LoVo (cell line): Measurements from ENCODE around the gene RMND5B.

Source experiments
- DNase-seq: peaks from one replicate; pipeline ENCODE4 v3.0.0-alpha.2; 2016; ENCODE audit warnings: low spot score

RMND5B gene

DNA sequence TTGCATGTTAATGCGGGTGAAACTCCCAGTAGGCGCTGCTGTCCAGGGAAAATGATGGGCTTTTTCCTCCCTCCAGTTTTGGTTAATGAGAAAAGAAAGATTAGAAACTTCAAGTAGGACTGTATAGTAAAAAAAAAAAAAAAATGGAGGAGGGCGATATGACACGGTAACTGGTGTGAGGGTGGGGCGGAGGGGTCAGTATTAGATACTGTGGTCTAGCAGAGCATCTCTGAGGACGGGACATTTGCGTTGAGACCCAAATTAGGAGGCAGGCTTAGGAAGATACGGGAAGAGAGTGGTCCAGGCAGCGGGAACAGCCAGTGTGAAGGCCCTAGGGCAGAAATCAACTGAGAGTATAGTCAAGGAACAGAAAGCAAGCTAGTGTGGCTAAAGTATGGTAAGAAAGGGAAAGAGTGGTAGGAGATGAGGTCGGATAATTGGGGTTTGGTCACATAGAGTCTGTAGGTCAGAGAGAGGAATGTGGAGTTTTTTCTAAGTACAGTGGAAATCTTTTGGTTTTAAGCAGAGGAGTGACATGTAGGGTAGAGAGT, 707 bp downstream of the RMND5B start:
- DNase-seq = no peak

DNA sequence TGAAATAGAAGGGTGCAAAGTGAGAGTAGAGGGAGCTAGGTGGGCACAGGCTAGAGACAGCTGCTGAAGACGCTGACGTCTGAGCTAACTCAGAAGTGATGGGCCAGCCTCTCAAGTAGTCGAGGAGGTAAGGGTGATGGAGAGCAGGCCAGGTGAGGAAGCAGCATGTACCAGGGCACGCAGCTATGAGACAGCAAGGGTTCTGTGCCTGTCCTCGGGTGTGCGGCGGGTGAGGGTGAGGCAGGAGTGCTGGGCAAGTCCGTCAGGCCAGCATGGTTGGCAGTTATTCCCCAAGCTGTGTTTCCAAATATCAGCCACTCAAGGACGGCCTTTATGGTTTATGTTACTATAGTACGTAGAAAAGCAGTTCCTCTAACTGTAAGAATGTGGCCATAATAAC, 6.2 kb downstream of the RMND5B start:
- no peak for DNase-seq

DNA sequence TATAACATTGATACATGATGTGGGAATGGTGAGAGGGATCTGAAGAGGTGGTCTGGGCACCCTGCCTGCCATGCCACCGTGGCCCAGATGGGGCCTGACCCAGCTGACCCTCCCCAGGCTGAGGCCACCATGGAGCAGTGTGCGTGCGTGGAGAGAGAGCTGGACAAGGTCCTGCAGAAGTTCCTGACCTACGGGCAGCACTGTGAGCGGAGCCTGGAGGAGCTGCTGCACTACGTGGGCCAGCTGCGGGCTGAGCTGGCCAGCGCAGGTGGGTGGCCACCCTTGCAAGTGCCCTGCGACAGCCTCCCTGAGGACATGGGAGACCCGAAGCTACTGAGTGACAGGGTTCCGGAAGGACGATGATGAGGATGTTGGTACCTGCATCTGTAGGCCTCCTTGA, 7.2 kb downstream of the RMND5B start:
- DNase-seq = no peak

DNA sequence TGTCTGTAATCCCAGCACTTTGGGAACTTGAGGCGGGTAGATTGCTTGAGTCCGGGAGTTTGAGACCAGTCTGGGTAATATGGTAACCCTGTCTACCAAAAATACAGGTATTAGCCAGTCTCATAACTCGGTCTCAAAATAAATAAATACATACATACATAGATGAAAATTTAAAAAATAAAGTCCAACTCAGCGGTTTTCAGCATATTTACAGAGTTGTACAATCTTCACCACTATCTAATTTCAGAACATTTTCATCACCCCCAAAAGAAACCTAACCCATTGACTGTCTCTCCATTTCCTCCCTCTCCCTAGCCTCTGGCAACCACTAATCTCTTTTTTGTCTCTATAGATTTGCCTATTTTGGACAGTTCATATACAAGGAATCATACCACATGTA, 10.7 kb downstream of the RMND5B start:
- DNase-seq = no peak

DNA sequence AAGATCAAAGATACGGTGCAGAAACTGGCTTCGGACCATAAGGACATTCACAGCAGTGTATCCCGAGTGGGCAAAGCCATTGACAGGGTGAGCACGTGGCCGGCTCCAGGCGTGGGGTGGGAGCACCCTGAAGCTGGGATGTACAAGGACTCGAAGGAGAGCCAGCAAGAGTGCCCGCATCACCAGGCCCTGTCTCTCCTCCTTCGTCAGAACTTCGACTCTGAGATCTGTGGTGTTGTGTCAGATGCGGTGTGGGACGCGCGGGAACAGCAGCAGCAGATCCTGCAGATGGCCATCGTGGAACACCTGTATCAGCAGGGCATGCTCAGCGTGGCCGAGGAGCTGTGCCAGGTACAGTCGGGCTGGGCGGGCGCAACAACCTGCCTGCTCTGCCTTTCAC, 11.8 kb downstream of the RMND5B start:
- DNase-seq = no peak

DNA sequence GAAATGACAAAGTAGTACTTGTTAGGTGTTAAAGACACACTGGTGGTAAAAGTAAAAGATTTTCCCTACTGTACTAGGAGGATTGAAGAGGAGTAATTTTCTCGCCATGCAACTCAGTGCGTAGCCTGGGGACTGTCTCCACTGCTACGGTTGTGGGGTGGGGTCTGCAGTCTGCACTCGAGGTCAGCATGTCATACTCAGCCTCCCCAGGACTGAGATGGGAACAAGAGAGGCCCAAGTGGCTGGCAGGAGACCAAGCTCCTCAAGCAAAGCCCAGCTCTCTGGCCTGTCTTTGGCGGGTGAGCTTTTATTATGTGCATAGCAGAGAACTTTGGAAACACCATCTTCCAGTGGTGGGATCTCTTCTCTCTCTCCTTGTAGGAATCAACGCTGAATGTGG, 12.4 kb downstream of the RMND5B start:
- DNase-seq = no peak

DNA sequence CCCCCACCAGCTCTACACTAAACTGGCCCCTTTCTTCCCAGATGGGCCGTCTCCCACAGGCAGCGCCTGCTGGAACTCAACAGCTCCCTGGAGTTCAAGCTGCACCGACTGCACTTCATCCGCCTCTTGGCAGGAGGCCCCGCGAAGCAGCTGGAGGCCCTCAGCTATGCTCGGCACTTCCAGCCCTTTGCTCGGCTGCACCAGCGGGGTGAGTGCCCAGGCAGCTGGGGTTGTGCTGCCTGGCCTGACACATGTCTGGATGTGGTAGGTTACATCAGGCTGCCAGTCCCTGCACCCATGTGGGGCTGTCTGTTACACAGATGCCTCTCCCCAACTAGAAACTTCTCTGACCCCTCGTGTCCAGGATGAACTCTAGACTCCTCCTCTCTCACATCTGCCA, 13.1 kb downstream of the RMND5B start:
- no peak for DNase-seq

DNA sequence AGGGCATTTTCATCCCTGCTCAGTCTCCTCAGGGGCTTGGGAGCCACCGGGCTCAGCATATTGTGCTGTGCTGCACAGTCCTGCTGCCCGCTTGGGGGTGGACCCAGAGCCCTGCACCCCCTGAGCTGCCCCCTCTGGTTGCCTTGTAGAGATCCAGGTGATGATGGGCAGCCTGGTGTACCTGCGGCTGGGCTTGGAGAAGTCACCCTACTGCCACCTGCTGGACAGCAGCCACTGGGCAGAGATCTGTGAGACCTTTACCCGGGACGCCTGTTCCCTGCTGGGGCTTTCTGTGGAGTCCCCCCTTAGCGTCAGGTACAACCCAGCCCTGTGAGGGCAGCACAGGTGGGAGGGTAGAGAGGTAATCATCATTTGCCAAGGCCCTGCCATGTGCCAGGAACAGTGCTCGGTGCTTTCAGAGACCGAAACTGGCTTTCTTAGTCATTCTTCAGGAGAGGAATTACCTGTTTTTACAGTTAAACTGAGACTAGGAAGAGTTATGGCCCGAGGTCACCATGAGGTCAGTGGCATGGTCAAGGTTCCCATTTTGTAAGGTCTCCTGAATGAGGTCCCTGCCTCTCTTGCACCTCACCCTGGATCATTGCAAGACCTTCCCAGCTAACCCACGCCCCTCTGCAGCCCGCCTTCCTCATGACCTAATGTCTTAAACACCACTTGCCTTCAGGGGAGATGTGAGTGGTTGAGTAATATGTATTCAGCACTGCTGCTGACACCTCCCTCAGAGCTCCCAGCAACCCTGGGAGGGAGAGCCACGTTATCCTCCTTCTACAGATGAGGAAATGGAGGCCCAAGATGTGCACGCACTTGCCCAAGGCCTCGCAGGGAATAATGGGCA, 15.4 kb downstream of the RMND5B start:
- DNase-seq = peak; percentile 62

DNA sequence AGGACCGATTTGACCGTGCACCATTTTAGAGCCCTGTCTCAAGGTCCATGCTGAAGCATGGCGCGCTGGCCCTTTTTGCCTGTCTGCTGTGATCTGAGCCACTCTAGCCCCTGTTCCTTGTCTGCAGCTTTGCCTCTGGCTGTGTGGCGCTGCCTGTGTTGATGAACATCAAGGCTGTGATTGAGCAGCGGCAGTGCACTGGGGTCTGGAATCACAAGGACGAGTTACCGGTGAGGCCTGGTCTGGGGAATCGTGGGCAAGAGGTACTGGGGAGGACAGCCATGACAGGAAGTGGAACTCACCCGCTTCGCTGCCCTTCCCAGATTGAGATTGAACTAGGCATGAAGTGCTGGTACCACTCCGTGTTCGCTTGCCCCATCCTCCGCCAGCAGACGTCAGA, 16.6 kb downstream of the RMND5B start:
- no peak for DNase-seq

DNA sequence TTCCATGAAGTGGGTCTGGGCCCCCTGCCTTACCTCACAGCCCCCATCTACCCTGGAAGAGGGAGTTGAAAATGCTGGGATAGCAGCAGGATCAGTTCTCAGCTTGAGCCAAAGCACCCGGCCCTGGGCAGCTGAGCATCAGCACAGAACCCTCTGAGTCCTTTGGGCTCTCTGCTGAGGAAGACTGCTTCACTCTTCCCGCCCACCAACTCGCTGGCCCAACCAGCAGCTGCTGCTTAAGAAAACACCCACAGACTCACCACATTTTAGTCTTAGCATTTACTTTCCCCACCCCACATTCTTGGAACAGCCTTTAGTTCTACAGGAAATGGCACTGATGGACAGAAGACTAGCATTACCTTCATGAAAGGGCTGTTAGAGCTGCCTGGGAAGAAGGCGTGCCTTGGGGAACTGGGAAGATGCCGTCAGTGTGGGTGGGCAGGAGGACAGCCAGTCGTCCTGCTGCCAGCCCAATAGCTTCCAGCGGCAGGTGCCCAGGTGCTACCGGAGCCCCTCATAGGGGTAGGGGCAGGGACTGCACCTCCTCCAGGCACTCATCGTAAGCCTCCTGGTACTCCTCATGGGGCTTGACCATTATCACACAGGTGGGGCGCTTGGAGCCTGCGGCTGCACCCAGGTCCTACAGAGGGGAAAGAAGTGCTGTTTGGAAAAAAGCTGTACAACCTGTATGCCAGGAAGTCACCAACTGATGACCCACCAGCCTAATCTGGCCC, 18.6 kb downstream of the RMND5B start:
- no peak for DNase-seq

DNA sequence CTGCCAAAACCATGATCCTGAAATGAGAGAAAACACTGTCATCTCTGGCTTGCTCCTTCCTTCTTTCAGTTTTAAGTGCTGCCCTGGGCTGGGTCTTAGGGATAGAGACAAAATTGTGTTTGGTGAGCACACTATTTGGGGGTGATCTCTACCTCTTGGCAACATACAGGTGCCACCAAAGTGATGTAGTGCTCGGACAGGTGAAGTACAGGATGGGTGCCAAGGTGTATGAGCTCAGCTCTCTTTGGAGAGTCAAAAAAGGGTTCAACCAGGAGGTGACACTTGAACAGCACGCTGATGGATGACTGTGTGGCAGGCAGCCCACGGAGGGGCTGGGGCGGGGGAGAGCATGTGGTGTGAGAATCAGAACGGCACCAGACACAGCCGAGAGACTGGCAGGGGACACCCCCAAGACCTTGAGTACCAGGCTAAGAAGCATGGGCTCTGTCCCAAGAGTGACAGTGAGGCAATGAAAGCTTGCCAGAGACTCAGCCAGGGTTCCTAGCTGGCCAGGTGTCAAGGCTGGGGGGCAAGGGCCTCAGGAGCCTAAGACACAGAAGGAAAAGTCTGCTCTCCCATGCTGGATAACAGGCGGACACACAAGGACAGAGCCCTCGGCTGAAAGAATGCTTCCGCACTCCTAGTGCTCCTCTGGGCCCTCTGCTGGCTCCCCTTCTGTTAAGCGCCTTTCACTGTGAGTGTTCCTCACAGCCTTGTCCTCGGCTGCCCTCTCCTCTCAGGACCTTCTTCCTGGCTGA, 20.3 kb downstream of the RMND5B start:
- no peak for DNase-seq

DNA sequence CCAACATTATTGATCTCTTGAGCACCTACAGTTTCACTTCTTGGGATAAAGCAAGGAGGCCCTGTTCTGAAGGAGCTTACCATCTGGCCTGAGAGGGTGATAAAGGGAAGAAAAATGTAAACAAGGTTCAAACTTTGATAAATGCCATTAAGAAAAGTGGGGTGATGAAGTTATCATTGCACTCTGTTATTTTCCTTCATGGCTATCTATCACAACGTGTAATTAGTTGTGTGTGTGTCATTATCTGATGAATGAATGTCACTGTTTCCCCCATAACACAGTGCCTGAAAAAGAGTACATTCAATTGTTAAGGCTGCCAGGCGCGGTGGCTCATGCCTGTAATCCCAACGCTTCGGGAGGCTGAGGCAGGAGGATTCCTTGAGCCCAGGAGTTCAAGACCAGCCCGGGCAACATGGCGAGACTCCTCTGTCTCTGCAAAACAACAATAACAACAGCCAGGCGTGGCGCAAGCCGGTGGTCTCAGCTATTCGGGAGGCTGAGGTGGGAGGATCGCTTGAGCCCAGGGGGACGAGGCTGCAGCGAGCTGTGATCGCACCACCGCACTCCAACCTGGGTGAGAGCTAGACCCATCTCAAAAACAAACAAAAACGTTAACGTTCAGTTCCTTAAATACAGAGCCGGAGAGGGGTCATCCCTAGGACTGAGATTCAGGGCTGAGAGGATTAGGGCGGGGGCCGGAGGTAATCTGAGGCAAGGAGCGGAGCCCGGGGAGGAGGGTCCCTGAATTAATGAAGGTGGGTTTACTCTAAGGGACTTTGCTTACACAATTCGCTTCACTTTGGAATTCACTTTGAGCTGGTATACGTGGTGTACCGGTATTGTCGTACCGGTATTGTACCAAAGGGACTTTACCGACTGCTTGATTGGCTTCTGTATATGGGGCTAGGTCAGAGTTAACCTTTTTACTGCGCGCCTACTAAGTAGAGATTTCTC, 22.0 kb downstream of the RMND5B start:
- no peak for DNase-seq

DNA sequence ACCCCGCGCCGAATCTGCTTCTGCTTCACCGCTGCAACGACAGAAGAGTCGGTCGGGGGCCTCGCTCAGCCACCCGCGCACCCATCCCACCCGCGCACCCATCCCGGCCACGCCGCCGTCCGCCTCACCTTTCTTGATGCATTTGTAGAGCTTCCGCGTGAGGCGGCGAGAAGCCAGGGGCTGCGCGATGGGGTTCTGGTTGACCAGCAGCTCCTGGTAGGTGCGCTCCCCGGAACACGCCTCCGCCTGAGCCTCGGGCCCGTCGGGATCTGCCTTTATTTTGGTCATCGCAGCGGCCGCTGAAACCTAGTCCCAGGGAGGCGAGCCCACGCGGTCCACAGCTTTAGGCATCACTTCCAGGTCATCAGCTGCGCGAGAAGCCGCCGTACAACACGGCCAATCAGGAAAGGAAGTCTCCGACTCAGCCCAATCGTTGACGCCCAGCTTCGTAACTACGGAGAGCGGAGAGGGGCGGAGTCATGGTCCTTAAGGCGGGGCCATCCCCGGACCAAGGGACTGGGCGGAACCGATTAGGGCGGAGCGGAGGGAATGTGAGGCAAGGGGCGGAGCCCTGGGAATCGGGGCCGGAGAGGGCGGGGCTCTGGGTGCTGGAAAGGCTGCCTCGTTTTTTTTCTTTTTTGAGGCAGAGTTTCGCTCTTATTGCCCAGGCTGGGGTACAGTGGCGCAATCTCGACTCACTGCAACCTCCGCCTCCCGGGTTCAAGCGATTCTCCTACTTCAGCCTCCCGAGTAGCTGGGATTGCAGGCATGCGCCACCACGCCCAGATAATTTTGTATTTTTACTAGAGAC, 22.9 kb downstream of the RMND5B start, which contains the start of gene NHP2:
TSS of gene NHP2 (minus strand) at position 356 of the 811 bp plus-strand sequence. CDS start at position 288, 68 bp downstream.
- DNase-seq = peak; percentile 100

DNA sequence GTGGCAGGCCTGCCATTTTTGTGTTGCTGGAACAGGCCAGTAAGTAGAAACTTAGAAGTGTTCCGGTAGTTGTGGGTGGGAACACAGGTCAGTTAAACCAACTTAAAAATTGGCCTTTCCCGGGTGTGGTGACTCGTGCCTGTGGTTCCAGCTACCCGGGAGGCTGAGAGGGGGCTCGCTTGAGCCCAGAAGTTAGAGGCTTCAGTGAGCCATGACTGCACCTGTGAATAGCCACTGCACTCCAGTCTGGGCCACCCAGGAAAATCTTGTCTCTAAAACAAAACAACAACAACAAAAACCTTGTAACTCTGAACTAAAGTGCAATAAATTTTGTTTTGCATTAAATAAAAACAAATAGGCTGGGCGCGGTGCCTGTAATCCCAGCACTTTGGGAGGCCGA, 24.3 kb downstream of the RMND5B start:
- DNase-seq = no peak

DNA sequence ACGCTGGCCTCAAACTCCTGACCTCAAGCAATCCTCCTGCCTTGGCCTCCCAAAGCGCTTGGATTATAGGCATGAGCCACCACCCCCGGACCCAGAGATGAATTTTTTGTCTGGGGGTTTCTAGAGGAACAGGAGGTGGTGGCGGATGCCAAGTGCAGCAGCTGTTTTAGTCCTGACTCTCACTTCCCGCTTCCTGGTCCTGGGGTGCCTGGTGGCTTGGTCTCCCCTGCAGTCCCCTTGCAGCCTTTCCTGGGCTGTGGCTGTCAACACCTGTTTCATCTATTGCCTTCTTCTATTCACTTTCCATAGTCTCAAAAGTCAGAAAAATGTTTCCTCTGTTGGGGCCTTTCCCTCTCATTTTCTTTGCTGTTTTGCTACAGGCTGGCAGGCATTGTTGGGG, 29.4 kb downstream of the RMND5B start:
- DNase-seq = no peak

DNA sequence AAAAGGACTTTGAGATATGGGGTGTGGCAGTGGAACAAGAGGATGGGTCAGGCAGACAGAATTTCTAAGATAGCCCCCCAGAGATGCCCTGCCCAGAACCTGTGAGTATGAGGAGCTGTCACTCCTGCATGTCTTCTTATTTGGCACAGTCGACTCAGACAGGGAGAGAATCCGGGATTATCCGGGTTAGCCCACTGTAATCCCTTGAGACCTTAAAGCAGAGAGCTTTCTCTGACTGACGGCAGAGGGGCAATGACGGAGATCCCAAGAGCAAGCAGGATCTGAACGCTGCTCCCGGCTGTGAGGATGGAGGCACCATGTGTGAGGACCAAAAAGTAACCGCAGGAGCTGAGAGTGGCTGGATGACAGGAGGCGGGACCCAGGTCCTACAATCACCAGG, 31.7 kb downstream of the RMND5B start:
- no peak for DNase-seq

DNA sequence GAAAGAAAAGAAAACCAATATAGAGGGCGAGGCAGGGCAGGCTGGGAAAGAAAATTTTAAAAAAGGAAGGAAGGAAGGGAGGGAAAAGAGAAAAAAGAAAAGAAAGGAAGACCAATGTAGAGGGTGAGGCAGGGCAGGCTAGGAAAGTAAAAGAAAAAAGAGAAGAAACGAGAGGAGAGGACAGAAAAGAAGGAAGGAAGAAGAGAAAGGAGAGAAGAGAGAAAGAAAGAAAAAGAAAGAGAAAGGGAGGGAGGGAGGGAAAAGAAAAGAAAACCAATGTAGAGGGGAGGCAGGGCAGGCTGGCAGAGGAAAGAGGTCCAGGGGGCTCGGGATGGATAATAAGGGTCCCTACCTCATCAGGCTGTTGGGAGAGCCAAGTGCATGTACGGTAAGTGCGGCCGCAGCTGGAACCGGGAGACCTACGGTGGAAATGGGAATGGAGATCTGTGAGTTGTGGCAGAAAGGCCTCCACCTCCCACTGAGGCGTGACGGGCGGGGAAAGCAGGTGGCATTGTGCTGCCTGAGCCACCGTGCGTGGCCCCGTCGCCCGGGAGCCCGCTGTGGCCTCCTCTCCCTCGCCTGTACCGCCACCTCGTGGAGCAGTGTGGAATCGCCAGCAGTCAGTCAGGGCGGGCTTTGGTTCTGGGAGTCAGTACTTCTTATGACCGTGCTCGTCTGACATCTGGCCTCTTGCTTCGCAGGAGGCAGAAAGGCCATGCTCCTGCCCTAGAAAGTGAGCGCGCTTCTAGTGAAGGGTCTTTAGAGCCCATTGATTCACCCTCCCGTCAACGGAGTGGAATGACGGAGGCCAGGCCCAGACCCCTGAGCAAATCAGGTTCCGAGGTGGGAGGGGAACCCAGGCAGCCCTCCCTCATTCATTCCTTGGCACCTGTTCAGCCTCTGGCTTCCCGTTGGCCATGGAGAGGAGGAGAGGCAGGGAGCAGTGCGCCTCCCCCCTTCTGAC, 33.2 kb downstream of the RMND5B start:
- DNase-seq = peak; percentile 86

DNA sequence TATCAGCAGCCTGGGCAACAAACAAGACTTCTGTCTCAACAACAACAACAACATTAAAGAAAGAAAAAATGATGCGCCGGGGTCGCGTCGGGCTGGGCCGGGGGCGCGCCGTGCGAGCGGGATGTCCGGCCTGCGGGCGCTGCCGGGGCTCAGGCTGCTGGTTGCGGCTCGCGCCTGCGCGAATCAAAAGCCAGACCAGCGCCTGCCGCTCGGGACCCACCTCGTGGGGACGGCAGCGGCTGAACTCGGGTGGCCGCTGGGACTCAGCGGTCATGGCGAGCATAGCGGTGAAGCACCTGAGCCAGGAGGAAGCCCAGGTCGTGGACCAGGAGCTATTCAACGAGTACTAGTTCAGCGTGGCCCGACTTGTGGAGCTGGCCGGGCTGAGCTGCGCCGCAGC, 34.8 kb downstream of the RMND5B start:
- DNase-seq = no peak

DNA sequence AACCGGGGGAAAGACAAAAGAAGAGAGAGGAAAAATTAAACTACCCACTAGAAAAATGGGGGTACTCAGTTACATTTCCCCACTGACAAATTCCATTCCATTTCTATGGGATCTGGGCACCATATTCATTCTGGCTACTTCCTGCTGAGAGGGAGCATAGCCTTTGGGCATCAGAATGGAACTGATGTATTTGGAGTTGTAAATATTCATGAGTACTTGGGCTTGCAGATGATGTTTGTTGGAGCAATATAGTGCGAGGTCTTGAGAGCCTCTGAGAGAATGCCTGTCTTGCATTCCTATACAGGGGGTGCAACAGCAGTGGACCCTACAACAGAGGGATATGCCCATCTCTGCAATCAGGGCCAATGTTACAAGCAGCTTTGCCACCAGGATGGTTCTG, 39.6 kb downstream of the RMND5B start:
- DNase-seq = no peak
